HCT116 (cell line): ENCODE results near the gene USP17L25. TPM values are rescaled to one million over a fixed set of nuclear protein-coding genes. Genes with fewer than 3 reads are reported as not detected.
"Not testable (repeated sequence)": the region's sequence is repeated elsewhere in the genome, so short reads cannot be mapped to it uniquely, and the experiment has no call there.

ENCODE experiments used
- ATAC-seq: fragments of 200-7000 bp; cut with Tn5 transposase; 2 replicates; pipeline ENCODE4 v1.9.1; 2020; ENCODE audit warnings: mild to moderate bottlenecking, moderate library complexity
- BruUV-seq: library from RNA; stranded (reverse); fragments of 400-500 nt; replicated peaks from 2 replicates; lab custom pipeline; 2021; lab: Mats Ljungman, UMichigan
- CTCF ChIA-PET: fragments of 300-600 bp; sonication (Branson Sonifier 250); formaldehyde crosslinking; loops from one replicate; lab custom pipeline; 2021; ENCODE audit warnings: antibody characterized with exemption; lab: Charles Lee
- POLR2A ChIA-PET: fragments of 300-600, 350-600 bp; sonication (Branson Sonifier 250); formaldehyde crosslinking; loops from one replicate; lab custom pipeline; 2021; ENCODE audit warnings: antibody characterized with exemption; lab: Charles Lee
- RAD21 ChIA-PET, 2 experiments: fragments of 300-600 bp; sonication (Branson Sonifier 250); formaldehyde crosslinking; loops; one replicate each; lab custom pipeline; 2023; ENCODE audit warnings: low total read pairs in 2 of 2; ENCODE audit not compliant: uncharacterized antibody in 2 of 2, unreplicated experiment in 2 of 2, low non-redundant PET in 1 of 2; lab: Charles Lee
- DNase-seq: peaks from one replicate; pipeline ENCODE4 v3.0.0-alpha.2; 2010; ENCODE audit warnings: low read depth, low spot score
- H2AFZ ChIP-seq: fragments of 200-600 bp; shearing (Covaris generic), sonication (generic); 2 replicates; pipeline ENCODE4 v1.6.1; 2017; ENCODE audit warnings: low read depth, mixed run types, mixed read lengths, antibody characterized with exemption, low read length; ENCODE audit not compliant: poor library complexity, severe bottlenecking
- H3K27ac ChIP-seq: 2 replicates; pipeline ENCODE4 v1.5.1; 2012; ENCODE audit warnings: low read depth, low read length
- H3K27me3 ChIP-seq: fragments of 200-600 bp; sonication (generic); 2 replicates; pipeline ENCODE4 v1.6.1; 2016; ENCODE audit warnings: mixed run types, low read length, mixed read lengths; ENCODE audit not compliant: insufficient read depth
- H3K36me3 ChIP-seq, 2 experiments: fragments of 200-500 bp in 1 of 2; fragments of 200-600 bp in 1 of 2; sonication (Bioruptor generic) in 1 of 2; sonication (generic) in 1 of 2; 2 replicates each; pipeline versions ENCODE4 v1.5.1 to v1.6.1; 2014 to 2016; ENCODE audit warnings: low read length in 2 of 2, inconsistent platforms in 1 of 2, mixed read lengths in 1 of 2, mixed run types in 1 of 2; ENCODE audit not compliant: insufficient read depth in 2 of 2, control insufficient read depth in 1 of 2
- H3K4me1 ChIP-seq, 2 experiments: fragments of 200-600 bp in 1 of 2; sonication (generic) in 1 of 2; 2 replicates each; pipeline versions ENCODE4 v1.5.1 to v1.6.1; 2012 to 2017; ENCODE audit warnings: low read length in 2 of 2, inconsistent platforms in 1 of 2, mild to moderate bottlenecking in 1 of 2, mixed read lengths in 1 of 2, mixed run types in 1 of 2, moderate library complexity in 1 of 2; ENCODE audit not compliant: insufficient read depth in 2 of 2, control insufficient read depth in 1 of 2
- H3K4me2 ChIP-seq: fragments of 200-600 bp; sonication (generic); 2 replicates; pipeline ENCODE4 v1.6.1; 2017; ENCODE audit warnings: mixed run types, low read length, mixed read lengths
- H3K4me3 ChIP-seq, 2 experiments: fragments of 200-600 bp in 1 of 2; sonication (generic) in 1 of 2; replicated peaks in 1 of 2; 2 replicates each; pipeline ENCODE4 v1.5.1; 2011 to 2016; ENCODE audit warnings: low read length in 2 of 2, control low read depth in 1 of 2, low read depth in 1 of 2, mild to moderate bottlenecking in 1 of 2, mixed read lengths in 1 of 2, mixed run types in 1 of 2
- H3K79me2 ChIP-seq: fragments of 200-600 bp; sonication (generic); 2 replicates; pipeline ENCODE4 v1.6.1; 2017; ENCODE audit warnings: mild to moderate bottlenecking, mixed run types, low read length, moderate library complexity, mixed read lengths; ENCODE audit not compliant: insufficient read depth
- H3K9ac ChIP-seq: fragments of 200-600 bp; sonication (generic); 2 replicates; pipeline ENCODE4 v1.6.1; 2016; ENCODE audit warnings: low read length, mixed read lengths
- H3K9me2 ChIP-seq: fragments of 200-600 bp; sonication (generic), shearing (Covaris generic); 2 replicates; pipeline ENCODE4 v1.6.1; 2017; ENCODE audit warnings: mixed run types, mild to moderate bottlenecking, moderate library complexity; ENCODE audit not compliant: insufficient read depth
- H3K9me3 ChIP-seq, 2 experiments: fragments of 200-500 bp in 1 of 2; fragments of 200-600 bp in 1 of 2; sonication (Bioruptor generic) in 1 of 2; sonication (generic) in 1 of 2; 2 replicates each; pipeline ENCODE4 v1.6.1; 2014 to 2017; ENCODE audit warnings: low read length in 2 of 2, mixed read lengths in 2 of 2, inconsistent platforms in 1 of 2, low read depth in 1 of 2, mild to moderate bottlenecking in 1 of 2, mixed run types in 1 of 2, moderate library complexity in 1 of 2; ENCODE audit not compliant: control insufficient read depth in 1 of 2, insufficient read depth in 1 of 2
- H4K20me1 ChIP-seq: fragments of 200-600 bp; sonication (generic), shearing (Covaris generic); 2 replicates; pipeline ENCODE4 v1.6.1; 2017; ENCODE audit warnings: mixed run types, mild to moderate bottlenecking, moderate library complexity; ENCODE audit not compliant: insufficient read depth
- intact Hi-C: fragments of 100-400 bp; cut with micrococcal nuclease; formaldehyde crosslinking; loops from 2 replicates; pipeline ENCODE4 v1.10.0; 2022
- total RNA-seq: library from RNA; stranded (reverse); gene quantifications from one replicate; pipeline ENCODE4 v1.2.1, GENCODE V29; 2021; ENCODE audit not compliant: unreplicated experiment

The USP17L25 gene
- total RNA-seq, 1 experiment from 2014 or later = not detected

DNA sequence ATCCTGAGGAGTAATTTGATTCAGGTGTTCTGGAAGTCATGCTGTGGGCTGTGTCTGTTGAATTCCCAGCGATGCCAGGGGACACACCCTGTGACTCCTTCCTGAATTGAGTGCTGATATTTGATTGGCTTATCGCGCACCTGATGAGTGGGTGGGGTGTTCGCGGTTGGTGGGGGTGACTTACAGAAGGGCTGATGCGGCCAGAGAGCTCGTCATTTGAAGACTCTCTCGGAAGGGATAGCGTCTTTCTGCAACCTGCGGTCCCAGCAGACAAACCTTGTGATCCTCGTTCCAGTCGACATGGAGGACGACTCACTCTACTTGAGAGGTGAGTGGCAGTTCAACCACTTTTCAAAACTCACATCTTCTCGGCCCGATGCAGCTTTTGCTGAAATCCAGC lies 9.4 kb downstream of the USP17L25 start, which contains the start of gene USP17L5:
TSS of gene USP17L5 (plus strand) at position 301 of the 400 bp plus-strand sequence. CDS start at position 301, 0 bp downstream.
- H3K9ac ChIP-seq, H4K20me1 ChIP-seq, H3K27ac ChIP-seq, intact Hi-C loops, H3K36me3 ChIP-seq, H3K4me2 ChIP-seq, ATAC-seq, H3K4me1 ChIP-seq, CTCF ChIA-PET, H3K79me2 ChIP-seq, H3K4me3 ChIP-seq, DNase-seq, RAD21 ChIA-PET, H3K9me2 ChIP-seq, H3K9me3 ChIP-seq, POLR2A ChIA-PET, BruUV-seq, H3K27me3 ChIP-seq, H2AFZ ChIP-seq: not testable (repeated sequence)

DNA sequence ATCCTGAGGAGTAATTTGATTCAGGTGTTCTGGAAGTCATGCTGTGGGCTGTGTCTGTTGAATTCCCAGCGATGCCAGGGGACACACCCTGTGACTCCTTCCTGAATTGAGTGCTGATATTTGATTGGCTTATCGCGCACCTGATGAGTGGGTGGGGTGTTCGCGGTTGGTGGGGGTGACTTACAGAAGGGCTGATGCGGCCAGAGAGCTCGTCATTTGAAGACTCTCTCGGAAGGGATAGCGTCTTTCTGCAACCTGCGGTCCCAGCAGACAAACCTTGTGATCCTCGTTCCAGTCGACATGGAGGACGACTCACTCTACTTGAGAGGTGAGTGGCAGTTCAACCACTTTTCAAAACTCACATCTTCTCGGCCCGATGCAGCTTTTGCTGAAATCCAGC lies 14.1 kb downstream of the USP17L25 start, which contains the start of gene USP17L27:
TSS of gene USP17L27 (plus strand) at position 301 of the 400 bp plus-strand sequence. CDS start at position 301, 0 bp downstream.
- intact Hi-C loops, H3K4me2 ChIP-seq, H3K27ac ChIP-seq, H3K79me2 ChIP-seq, CTCF ChIA-PET, DNase-seq, ATAC-seq, H3K36me3 ChIP-seq, POLR2A ChIA-PET, H3K4me3 ChIP-seq, H3K4me1 ChIP-seq, RAD21 ChIA-PET, H4K20me1 ChIP-seq, H2AFZ ChIP-seq, H3K9me3 ChIP-seq, BruUV-seq, H3K27me3 ChIP-seq, H3K9me2 ChIP-seq, H3K9ac ChIP-seq: not testable (repeated sequence)

DNA sequence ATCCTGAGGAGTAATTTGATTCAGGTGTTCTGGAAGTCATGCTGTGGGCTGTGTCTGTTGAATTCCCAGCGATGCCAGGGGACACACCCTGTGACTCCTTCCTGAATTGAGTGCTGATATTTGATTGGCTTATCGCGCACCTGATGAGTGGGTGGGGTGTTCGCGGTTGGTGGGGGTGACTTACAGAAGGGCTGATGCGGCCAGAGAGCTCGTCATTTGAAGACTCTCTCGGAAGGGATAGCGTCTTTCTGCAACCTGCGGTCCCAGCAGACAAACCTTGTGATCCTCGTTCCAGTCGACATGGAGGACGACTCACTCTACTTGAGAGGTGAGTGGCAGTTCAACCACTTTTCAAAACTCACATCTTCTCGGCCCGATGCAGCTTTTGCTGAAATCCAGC lies 18.9 kb downstream of the USP17L25 start, which contains the start of gene USP17L28:
TSS of gene USP17L28 (plus strand) at position 301 of the 400 bp plus-strand sequence. CDS start at position 301, 0 bp downstream.
- H3K4me2 ChIP-seq, H3K4me1 ChIP-seq, CTCF ChIA-PET, H2AFZ ChIP-seq, intact Hi-C loops, H3K79me2 ChIP-seq, POLR2A ChIA-PET, ATAC-seq, H3K36me3 ChIP-seq, H3K27ac ChIP-seq, RAD21 ChIA-PET, H3K9me3 ChIP-seq, DNase-seq, H4K20me1 ChIP-seq, H3K27me3 ChIP-seq, H3K9ac ChIP-seq, H3K9me2 ChIP-seq, H3K4me3 ChIP-seq, BruUV-seq: not testable (repeated sequence)

DNA sequence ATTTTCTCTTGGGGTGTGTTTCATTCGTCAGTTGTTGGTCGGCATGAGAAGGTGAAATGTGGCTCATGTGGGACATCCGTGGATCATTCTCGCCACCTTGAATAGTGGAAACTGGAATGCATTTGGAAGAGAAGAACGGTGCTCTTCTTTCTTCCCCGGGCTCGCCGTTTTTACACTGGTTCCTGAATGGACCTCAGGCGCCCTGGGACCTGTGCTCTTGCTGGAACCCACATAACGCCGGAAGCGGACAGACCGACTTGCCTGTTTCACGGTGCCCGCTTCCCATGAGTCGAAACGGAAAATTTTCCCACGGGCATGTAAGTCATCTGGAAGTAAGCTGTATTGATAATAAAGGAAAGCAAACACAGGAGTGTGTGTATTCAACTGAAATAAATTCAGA lies 21.2 kb downstream of the USP17L25 start:
- H3K4me1 ChIP-seq, intact Hi-C loops, H3K4me2 ChIP-seq, H4K20me1 ChIP-seq, RAD21 ChIA-PET, ATAC-seq, H3K27ac ChIP-seq, POLR2A ChIA-PET, H3K9ac ChIP-seq, H3K79me2 ChIP-seq, CTCF ChIA-PET, H2AFZ ChIP-seq, H3K9me2 ChIP-seq, BruUV-seq, H3K4me3 ChIP-seq, H3K27me3 ChIP-seq, H3K9me3 ChIP-seq, DNase-seq, H3K36me3 ChIP-seq: not testable (repeated sequence)
